Activated CD4-positive, alpha-beta T cell treated with anti-CD3 and anti-CD28 coated beads, Interleukin-2, amount 10 ng/mL, durations not matched to agents 24 days and 14 days (primary cell): ENCODE data around the gene BLOC1S6. TPM values are rescaled to one million over a fixed set of nuclear protein-coding genes. Genes with fewer than 3 reads are reported as not detected.

Source experiments
- DNase-seq: peaks from one replicate; pipeline ENCODE4 v3.0.0; 2022
- H3K27ac Mint-ChIP-seq: one replicate; pipeline ENCODE4 v1.8.0; 2022; ENCODE audit warnings: mild to moderate bottlenecking, mixed read lengths
- H3K27me3 Mint-ChIP-seq: one replicate; pipeline ENCODE4 v1.8.0; 2022; ENCODE audit warnings: mixed read lengths
- H3K36me3 Mint-ChIP-seq: one replicate; pipeline ENCODE4 v1.8.0; 2022; ENCODE audit warnings: low read depth, mild to moderate bottlenecking, mixed read lengths
- H3K4me1 Mint-ChIP-seq: one replicate; pipeline ENCODE4 v1.8.0; 2021; ENCODE audit warnings: mixed read lengths
- H3K4me3 Mint-ChIP-seq: one replicate; pipeline ENCODE4 v1.8.0; 2022; ENCODE audit warnings: mild to moderate bottlenecking, moderate library complexity, mixed read lengths
- H3K9me3 Mint-ChIP-seq: one replicate; pipeline ENCODE4 v1.8.0; 2021; ENCODE audit warnings: mixed read lengths
- intact Hi-C: fragments of 100-400 bp; cut with micrococcal nuclease; formaldehyde crosslinking; loops from one replicate; pipeline ENCODE4 v1.15.1; 2023
- total RNA-seq: library from RNA; stranded (reverse); gene quantifications from 2 replicates; pipeline ENCODE4 v1.2.3, GENCODE V29; 2022

Gene BLOC1S6
- total RNA-seq = 42.8 and 44.8 TPM in 2 replicates

- Mint-ChIP-seq H3K4me1 (peaks cover 31% of the 10 kb centered on the region), H3K27ac (peak within 1 kb of the TSS; percentile 100), H3K9me3 (no peaks in the 10 kb centered on the region), H3K27me3 (no peaks in the 10 kb centered on the region), H3K4me3 (peak within 1 kb of the TSS; percentile 99), H3K36me3 (peaks cover 5% of the 10 kb centered on the region)
- intact Hi-C loops = loop anchor here (1.0 to 5.0 kb wide), 5 partner anchors 48 to 389 kb away; partner anchors contain the start of genes SLC30A4 and SQOR
- peak; percentile 96 for DNase-seq
These were observed at the start of gene BLOC1S6 for GRCh38 chr15:45587095-45587862. BLOC1S6 (plus strand) TSS chr15:45587379; CDS start chr15:45587444, 65 bp downstream.

GRCh38 chr15:45539680-45540079 is 47.5 kb upstream of the BLOC1S6 start:
- H3K27ac Mint-ChIP-seq = no peak overlapping the region
- no peak for DNase-seq
- no peaks in the 10 kb centered on the region for H3K36me3 Mint-ChIP-seq
- H3K27me3 Mint-ChIP-seq = peaks cover 9% of the 10 kb centered on the region
- intact Hi-C loops = no loop called here
- no peaks in the 10 kb centered on the region for H3K4me1 Mint-ChIP-seq
- H3K4me3 Mint-ChIP-seq = no peak overlapping the region
- no peaks in the 10 kb centered on the region for H3K9me3 Mint-ChIP-seq

GRCh38 chr15:45540531-45540930 is 46.6 kb upstream of the BLOC1S6 start:
- H3K27ac Mint-ChIP-seq = no peak overlapping the region
- no peaks in the 10 kb centered on the region for H3K9me3 Mint-ChIP-seq
- no peak overlapping the region for H3K4me3 Mint-ChIP-seq
- H3K27me3 Mint-ChIP-seq = peaks cover 10% of the 10 kb centered on the region
- H3K36me3 Mint-ChIP-seq = no peaks in the 10 kb centered on the region
- DNase-seq = no peak
- intact Hi-C loops = no loop called here
- H3K4me1 Mint-ChIP-seq = no peaks in the 10 kb centered on the region

- H3K36me3 Mint-ChIP-seq = no peaks in the 10 kb centered on the region
- no peak for DNase-seq
- H3K27ac Mint-ChIP-seq = no peak overlapping the region
- intact Hi-C loops = no loop called here
- H3K4me3 Mint-ChIP-seq = no peak overlapping the region
- H3K9me3 Mint-ChIP-seq = no peaks in the 10 kb centered on the region
- peaks cover 12% of the 10 kb centered on the region for H3K27me3 Mint-ChIP-seq
- H3K4me1 Mint-ChIP-seq = no peaks in the 10 kb centered on the region
These were observed 44.1 kb upstream of the BLOC1S6 start for GRCh38 chr15:45543051-45543450.

GRCh38 chr15:45544266-45545023 is 42.7 kb upstream of the BLOC1S6 start:
- Mint-ChIP-seq H3K4me1 (no peaks in the 10 kb centered on the region), H3K9me3 (no peaks in the 10 kb centered on the region), H3K4me3 (no peak overlapping the region), H3K36me3 (no peaks in the 10 kb centered on the region), H3K27ac (no peak overlapping the region), H3K27me3 (peaks cover 12% of the 10 kb centered on the region)
- no peak for DNase-seq
- intact Hi-C loops = no loop called here

- Mint-ChIP-seq H3K4me1 (no peaks in the 10 kb centered on the region), H3K4me3 (no peak overlapping the region), H3K27ac (no peak overlapping the region), H3K36me3 (no peaks in the 10 kb centered on the region), H3K9me3 (no peaks in the 10 kb centered on the region), H3K27me3 (peaks cover 11% of the 10 kb centered on the region)
- no peak for DNase-seq
- intact Hi-C loops = no loop called here
These were observed 40.4 kb upstream of the BLOC1S6 start for GRCh38 chr15:45546789-45547188.

- DNase-seq = no peak
- Mint-ChIP-seq H3K36me3 (no peaks in the 10 kb centered on the region), H3K9me3 (no peaks in the 10 kb centered on the region), H3K4me3 (no peak overlapping the region), H3K27ac (no peak overlapping the region), H3K27me3 (peaks cover 16% of the 10 kb centered on the region), H3K4me1 (no peaks in the 10 kb centered on the region)
- intact Hi-C loops = no loop called here
These were observed 38.2 kb upstream of the BLOC1S6 start for GRCh38 chr15:45548753-45549520.

GRCh38 chr15:45549541-45550220 is 37.5 kb upstream of the BLOC1S6 start:
- no peak overlapping the region for H3K4me3 Mint-ChIP-seq
- intact Hi-C loops = no loop called here
- H3K9me3 Mint-ChIP-seq = no peaks in the 10 kb centered on the region
- H3K4me1 Mint-ChIP-seq = no peaks in the 10 kb centered on the region
- peaks cover 22% of the 10 kb centered on the region for H3K27me3 Mint-ChIP-seq
- no peak overlapping the region for H3K27ac Mint-ChIP-seq
- DNase-seq = no peak
- no peaks in the 10 kb centered on the region for H3K36me3 Mint-ChIP-seq

GRCh38 chr15:45550436-45550835 is 36.7 kb upstream of the BLOC1S6 start:
- Mint-ChIP-seq H3K27me3 (peaks cover 24% of the 10 kb centered on the region), H3K4me1 (no peaks in the 10 kb centered on the region), H3K9me3 (no peaks in the 10 kb centered on the region), H3K4me3 (no peak overlapping the region), H3K36me3 (no peaks in the 10 kb centered on the region), H3K27ac (no peak overlapping the region)
- no peak for DNase-seq
- intact Hi-C loops = no loop called here

GRCh38 chr15:45551676-45552075 is 35.5 kb upstream of the BLOC1S6 start:
- H3K4me3 Mint-ChIP-seq = no peak overlapping the region
- H3K27ac Mint-ChIP-seq = no peak overlapping the region
- intact Hi-C loops = no loop called here
- no peak for DNase-seq
- H3K4me1 Mint-ChIP-seq = no peaks in the 10 kb centered on the region
- no peaks in the 10 kb centered on the region for H3K9me3 Mint-ChIP-seq
- no peaks in the 10 kb centered on the region for H3K36me3 Mint-ChIP-seq
- peaks cover 27% of the 10 kb centered on the region for H3K27me3 Mint-ChIP-seq

- no peak for DNase-seq
- Mint-ChIP-seq H3K27ac (no peak overlapping the region), H3K27me3 (peaks cover 36% of the 10 kb centered on the region), H3K4me1 (no peaks in the 10 kb centered on the region), H3K36me3 (no peaks in the 10 kb centered on the region), H3K9me3 (no peaks in the 10 kb centered on the region), H3K4me3 (no peak overlapping the region)
- intact Hi-C loops = no loop called here
These were observed 31.1 kb upstream of the BLOC1S6 start for GRCh38 chr15:45555934-45556608.

GRCh38 chr15:45572617-45573016 is 14.6 kb upstream of the BLOC1S6 start:
- intact Hi-C loops = no loop called here
- Mint-ChIP-seq H3K27me3 (peaks cover 26% of the 10 kb centered on the region), H3K27ac (no peak overlapping the region), H3K4me1 (no peaks in the 10 kb centered on the region), H3K4me3 (no peak overlapping the region), H3K36me3 (no peaks in the 10 kb centered on the region), H3K9me3 (no peaks in the 10 kb centered on the region)
- DNase-seq = no peak
